Fibroblast of lung (primary cell): ENCODE data around the gene ULBP1. TPM values are rescaled to one million over a fixed set of nuclear protein-coding genes. Genes with fewer than 3 reads are reported as not detected.
A peak's percentile ranks its signal among the peaks of the same experiment; 100 is the strongest.
"Not testable (repeated sequence)": the region's sequence is repeated elsewhere in the genome, so short reads cannot be mapped to it uniquely, and the experiment has no call there.

Source experiments
- DNase-seq, 2 donors: peaks; one replicate each; pipeline versions ENCODE4 v3.0.0 to v3.0.0-alpha.2; 2010; ENCODE audit warnings: low read depth in 2 of 2
- H2AFZ ChIP-seq: 2 replicates; pipeline ENCODE4 v1.5.1; 2012; ENCODE audit warnings: low read length, control low read depth, inconsistent platforms
- H3K27ac ChIP-seq: 2 replicates; pipeline ENCODE4 v1.5.1; 2011; ENCODE audit warnings: low read length, control low read depth; ENCODE audit not compliant: insufficient read depth
- H3K27me3 ChIP-seq: 2 replicates; pipeline ENCODE4 v1.5.1; 2011; ENCODE audit warnings: mild to moderate bottlenecking, low read length; ENCODE audit not compliant: control insufficient read depth, insufficient read depth
- H3K36me3 ChIP-seq: 2 replicates; pipeline ENCODE4 v1.5.1; 2011; ENCODE audit warnings: low read length; ENCODE audit not compliant: control insufficient read depth, insufficient read depth
- H3K4me1 ChIP-seq: 2 replicates; pipeline ENCODE4 v1.5.1; 2011; ENCODE audit warnings: low read length; ENCODE audit not compliant: control insufficient read depth, insufficient read depth; ENCODE audit errors: extremely low read depth
- H3K4me2 ChIP-seq: 2 replicates; pipeline ENCODE4 v1.5.1; 2011; ENCODE audit warnings: low read length, control low read depth; ENCODE audit not compliant: insufficient read depth; ENCODE audit errors: extremely low read depth
- H3K4me3 ChIP-seq, 4 experiments: fragments of 200-600 bp in 1 of 4; sonication (generic) in 1 of 4; replicated peaks in 1 of 4; 2 replicates each; pipeline ENCODE4 v1.5.1; 2011 to 2016; ENCODE audit warnings: low read length in 4 of 4, low read depth in 3 of 4, mild to moderate bottlenecking in 3 of 4, control low read depth in 2 of 4, inconsistent platforms in 1 of 4, mixed read lengths in 1 of 4; ENCODE audit not compliant: insufficient read depth in 1 of 4; ENCODE audit errors: control extremely low read depth in 1 of 4
- H3K79me2 ChIP-seq: 2 replicates; pipeline ENCODE4 v1.5.1; 2012; ENCODE audit warnings: mild to moderate bottlenecking, low read length, inconsistent platforms; ENCODE audit not compliant: control insufficient read depth, insufficient read depth
- H3K9ac ChIP-seq: 2 replicates; pipeline ENCODE4 v1.5.1; 2011; ENCODE audit warnings: mild to moderate bottlenecking, low read length, control low read depth; ENCODE audit not compliant: insufficient read depth
- H3K9me3 ChIP-seq: 2 replicates; pipeline ENCODE4 v1.5.1; 2012; ENCODE audit warnings: low read depth, low read length; ENCODE audit not compliant: control insufficient read depth, insufficient read depth
- H4K20me1 ChIP-seq: 2 replicates; pipeline ENCODE4 v1.5.1; 2011; ENCODE audit warnings: low read length; ENCODE audit not compliant: control insufficient read depth, insufficient read depth; ENCODE audit errors: extremely low read depth
- CTCF ChIP-seq, 2 donors: IDR thresholded peaks in 1 of 2; conservative IDR thresholded peaks in 1 of 2; 1 replicate in 1 of 2; 2 replicates in 1 of 2; pipeline ENCODE4 v1.5.1; 2011 to 2012; ENCODE audit warnings: low read length in 2 of 2, control low read depth in 1 of 2, inconsistent platforms in 1 of 2, low read depth in 1 of 2, mild to moderate bottlenecking in 1 of 2
- EZH2 ChIP-seq: IDR thresholded peaks from 2 replicates; pipeline ENCODE4 v1.5.1; 2012; ENCODE audit warnings: low read length, control low read depth, mild to moderate bottlenecking; ENCODE audit errors: missing control alignments
- polyA plus RNA-seq, 2 donors: library from polyadenylated mRNA; depleted of rRNA in 1 of 2; stranded (reverse) in 1 of 2; unstranded in 1 of 2; fragments of >200 nt; gene quantifications; 2 replicates each; pipeline ENCODE4 v1.2.1, GENCODE V29; 2011 to 2012; ENCODE audit warnings: missing spikeins in 1 of 2
- total RNA-seq: library from RNA; depleted of rRNA; stranded (reverse); fragments of >200 nt; gene quantifications from 2 replicates; pipeline ENCODE4 v1.2.1, GENCODE V29; 2014

The ULBP1 gene
- total and polyA plus RNA-seq, 2 donors (not counting 1 experiment from before 2014, with no cell fraction given), result 0.83 to 1.1 TPM

DNA sequence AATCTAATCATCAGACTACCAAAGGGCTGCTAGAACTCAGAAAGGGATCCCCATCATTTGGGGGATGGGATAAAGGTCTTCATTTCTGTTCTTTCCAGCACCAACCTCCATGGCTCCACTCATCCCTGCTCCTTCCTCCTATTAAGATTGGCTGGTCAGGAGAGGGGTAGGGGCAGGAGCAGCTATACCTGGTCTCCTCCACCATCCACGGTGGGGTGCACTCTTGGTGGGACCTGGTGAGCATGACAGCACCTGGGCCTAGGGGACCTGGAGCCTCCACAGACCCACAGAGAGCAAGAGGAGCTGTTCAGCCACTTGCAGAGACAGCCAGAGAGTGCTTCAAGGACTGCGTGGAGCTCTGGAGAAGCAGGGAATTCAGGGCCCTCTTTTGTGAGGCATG, 28.1 kb upstream of the ULBP1 start:
- H4K20me1 ChIP-seq, result no peaks in the 10 kb centered on the region
- DNase-seq, result no peak
- no peak overlapping the region for H3K4me3 ChIP-seq
- H3K4me1 ChIP-seq, result peaks cover 7% of the 10 kb centered on the region
- no peak overlapping the region for H3K9ac ChIP-seq
- H3K27me3 ChIP-seq, result peaks cover 34% of the 10 kb centered on the region
- H3K36me3 ChIP-seq, result no peaks in the 10 kb centered on the region
- H3K4me2 ChIP-seq, result no peak overlapping the region
- no peak overlapping the region for H3K27ac ChIP-seq
- no peak for TF ChIP-seq EZH2
- no peak for TF ChIP-seq CTCF (conservative IDR thresholded peaks at IDR 0.05 in 1 of 2, IDR thresholded peaks at IDR 0.05 in 1 of 2; ENCODE audit: low read depth in 1 of 2, low read length in 2 of 2)
- H2AFZ ChIP-seq, result no peak overlapping the region
- no peaks in the 10 kb centered on the region for H3K79me2 ChIP-seq
- no peaks in the 10 kb centered on the region for H3K9me3 ChIP-seq

DNA sequence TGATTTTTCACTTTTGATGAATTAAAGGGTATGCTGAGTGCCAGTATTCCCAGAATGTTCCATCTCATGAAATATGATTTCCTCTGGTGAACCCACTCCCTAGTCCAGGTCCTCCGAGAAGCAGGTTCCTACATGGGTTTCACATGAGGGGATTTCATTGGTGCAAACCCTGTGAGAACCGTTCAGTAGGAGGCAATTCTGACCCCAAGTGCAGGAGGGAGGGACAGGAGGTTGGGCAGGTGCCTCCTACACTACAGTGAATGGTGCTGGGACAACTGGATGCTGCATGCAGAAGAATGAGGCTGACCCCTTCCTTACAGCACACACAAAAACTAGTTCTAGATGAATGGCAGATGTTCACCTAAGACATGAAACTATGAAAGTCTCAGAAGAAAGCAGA, 27.0 kb upstream of the ULBP1 start:
- Histone ChIP-seq H3K9me3 (no peaks in the 10 kb centered on the region), H3K36me3 (no peaks in the 10 kb centered on the region), H3K4me2 (no peak overlapping the region), H3K27ac (no peak overlapping the region), H4K20me1 (no peaks in the 10 kb centered on the region), H2AFZ (no peak overlapping the region), H3K79me2 (no peaks in the 10 kb centered on the region), H3K9ac (no peak overlapping the region), H3K27me3 (peaks cover 31% of the 10 kb centered on the region), H3K4me3 (no peak overlapping the region), H3K4me1 (peaks cover 7% of the 10 kb centered on the region)
- no peak for TF ChIP-seq CTCF (conservative IDR thresholded peaks at IDR 0.05 in 1 of 2, IDR thresholded peaks at IDR 0.05 in 1 of 2; ENCODE audit: low read depth in 1 of 2, low read length in 2 of 2)
- no peak for TF ChIP-seq EZH2
- DNase-seq, result no peak

DNA sequence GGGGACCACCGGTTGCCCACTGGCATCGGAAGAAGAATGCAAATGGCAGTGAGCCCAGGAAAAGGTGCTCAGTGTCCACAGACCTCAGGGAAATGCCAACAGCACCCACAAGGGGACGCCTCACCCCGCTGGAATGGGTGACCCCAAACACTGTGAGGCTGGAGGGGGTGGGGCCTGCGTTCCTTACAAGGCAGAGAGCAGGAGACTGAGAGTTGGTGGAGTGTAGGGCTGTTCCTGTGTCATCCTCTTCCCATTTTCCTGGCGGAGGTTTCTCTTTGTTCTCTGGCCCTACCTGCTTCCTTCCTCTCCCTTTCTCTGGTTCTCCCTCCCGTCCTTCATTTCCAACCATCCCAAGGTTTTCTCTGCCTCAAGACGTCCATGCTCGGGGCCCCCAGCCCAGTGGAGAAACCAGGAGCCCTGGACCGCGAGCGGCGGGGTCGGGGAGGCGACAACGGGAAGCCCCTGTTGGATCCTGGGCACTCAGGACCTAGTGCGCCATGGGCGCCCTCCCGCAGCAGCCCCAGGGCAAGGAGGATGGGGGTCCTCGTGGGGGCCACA, 25.7 kb upstream of the ULBP1 start:
- peak overlapping the region; percentile 80 for H2AFZ ChIP-seq

More for the DNA sequence above, 25.7 kb upstream of the ULBP1 start:
- H3K4me1 ChIP-seq, H4K20me1 ChIP-seq, DNase-seq, H3K36me3 ChIP-seq, H3K9me3 ChIP-seq, H3K79me2 ChIP-seq, H3K27ac ChIP-seq: not testable (repeated sequence)
- Histone ChIP-seq H3K27me3 (peaks cover 31% of the 10 kb centered on the region), H3K4me3 (peak overlapping the region; percentile 49 to 61 (median 57)), H3K4me2 (peak overlapping the region; percentile 90), H3K9ac (peak overlapping the region; percentile 47)
